ENCODE data around the gene ZEB2. TPM values are rescaled to one million over a fixed set of nuclear protein-coding genes. Genes with fewer than 3 reads are reported as not detected.
A peak's percentile ranks its signal among the peaks of the same experiment; 100 is the strongest.

ZEB2 gene
- total and polyA plus RNA-seq, 10 of the 15 experiments (the other 5 are each of a cell fraction or from before 2014, with no cell fraction given) = 0.14 to 3.2 (median 0.84) TPM

DNA sequence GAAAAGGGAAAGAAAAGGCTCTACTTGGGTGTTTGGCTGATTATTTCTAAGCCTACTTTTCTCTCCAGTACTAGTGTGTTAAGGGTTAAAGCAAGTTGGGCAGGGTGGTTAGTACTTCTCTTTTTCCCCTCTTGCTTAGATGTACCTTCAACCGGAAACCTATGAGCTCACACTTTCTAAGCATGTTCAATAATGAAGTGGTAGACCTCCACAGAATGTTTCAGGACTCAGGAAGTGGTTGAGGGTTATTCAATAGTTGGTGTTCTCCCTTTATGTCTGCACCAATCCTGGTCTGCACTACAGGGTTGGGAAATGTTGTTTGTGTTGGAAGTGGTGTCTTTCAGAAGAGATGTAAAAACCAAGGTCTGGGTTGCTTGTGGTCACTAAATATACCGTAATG is 137.1 kb downstream of the ZEB2 start:
- in situ Hi-C loops (cut with MboI) (no loop called here), intact Hi-C loops (cut with micrococcal nuclease; ENCODE audit: unreplicated experiment) (loop anchor here (2.0 kb wide), 2 partner anchors 24 to 58 kb away; no protein-coding TSS in a partner anchor)
- FAIRE-seq = peak; percentile 80
- Histone ChIP-seq H3K9ac (ENCODE audit: control insufficient read depth, insufficient read depth, low read length) (no peak overlapping the region), H3K4me2 (ENCODE audit: control insufficient read depth, insufficient read depth) (peak overlapping the region; percentile 60), H4K20me1 (ENCODE audit: control insufficient read depth, insufficient read depth) (no peaks in the 10 kb centered on the region), H3K27me3 (replicated peaks in 1 of 2; ENCODE audit: control insufficient read depth in 2 of 2, insufficient read depth in 2 of 2, low read length in 1 of 2) (no peaks in the 10 kb centered on the region; a peak in 1 of 4 replicates), H2AFZ (ENCODE audit: control insufficient read depth, low read depth, low read length) (peak overlapping the region; percentile 61), H3K4me1 (ENCODE audit: control insufficient read depth, insufficient read depth, low read length) (peaks cover 8% of the 10 kb centered on the region; the same call in 1 of the 2 replicates), H3K27ac (ENCODE audit: control insufficient read depth, insufficient read depth) (no peak overlapping the region), H3K79me2 (ENCODE audit: control insufficient read depth, insufficient read depth, low read length) (no peaks in the 10 kb centered on the region), H3K9me3 (replicated peaks; ENCODE audit: control insufficient read depth, insufficient read depth, low read length) (no peaks in the 10 kb centered on the region), H3K4me3 (no peak overlapping the region), H3K36me3 (ENCODE audit: control insufficient read depth in 2 of 2, insufficient read depth in 2 of 2, low read length in 1 of 2) (no peaks in the 10 kb centered on the region)
- WGBS (ENCODE audit: insufficient coverage, insufficient replicate concordance, low lambda C conversion rate, missing lambda C conversion rate) = 0% methylated on average over 2 of the region's 2 CpGs
- POLR2A ChIA-PET = interaction anchor here (1.0 kb wide), 1 partner anchor 141 kb away, joined by 3 read pairs; no protein-coding TSS in a partner anchor
- BruUV-seq (replicated peaks) = no TSS peak
- CTCF ChIA-PET = interaction anchor here (0.5 to 0.9 kb wide), 2 partner anchors 14 to 212 kb away, joined by 3 read pairs; no protein-coding TSS in a partner anchor
- SMC1A ChIA-PET (ENCODE audit: uncharacterized antibody, unreplicated experiment) = interaction anchor here (0.9 to 1.2 kb wide), 4 partner anchors 9 to 25 kb away, joined by 3 to 6 read pairs (median 4); no protein-coding TSS in a partner anchor
- RAD21 ChIA-PET (ENCODE audit: unreplicated experiment) = interaction anchor here (1.0 to 1.5 kb wide), 5 partner anchors 9 to 197 kb away, joined by 3 to 6 read pairs (median 3); no protein-coding TSS in a partner anchor
- peak; percentile 99 for ATAC-seq
- peak; percentile 80 for DNase-seq (ENCODE audit: low read depth, low spot score)
- TF ChIP-seq BHLHE40 (IDR thresholded peaks at IDR 0.05; ENCODE audit: borderline replicate concordance in 1 of 2, low read depth in 2 of 2, low read length in 1 of 2) (peak; percentile 26 to 33; a peak in 2 of 4 replicates), JUNB (IDR thresholded peaks at IDR 0.05) (peak; percentile 58; the same call in 1 of the 2 replicates), CHD2 (IDR thresholded peaks at IDR 0.05; ENCODE audit: borderline replicate concordance, low read depth, low read length) (no peak), MTA2 (IDR thresholded peaks at IDR 0.05; ENCODE audit: low read depth) (peak; percentile 80), GABPA (IDR thresholded peaks at IDR 0.05; ENCODE audit: low read depth) (0 out of 2 replicates have a peak, but pooled peaks have one; percentile 50), ATF7 (IDR thresholded peaks at IDR 0.05; ENCODE audit: low read depth) (peak; percentile 90), IKZF2 (IDR thresholded peaks at IDR 0.05) (peak; percentile 91), CBFB (IDR thresholded peaks at IDR 0.05; ENCODE audit: low read depth) (peak; percentile 91), HDAC6 (IDR thresholded peaks at IDR 0.05; ENCODE audit: unreplicated experiment) (no peak), FOXM1 (IDR thresholded peaks at IDR 0.05; ENCODE audit: low read depth, low read length) (peak; percentile 91; the same call in 1 of the 2 replicates), ETV6 (conservative IDR thresholded peaks at IDR 0.05 in 1 of 2, IDR thresholded peaks at IDR 0.05 in 1 of 2; ENCODE audit: borderline replicate concordance in 1 of 2, low read depth in 1 of 2) (peak in 1 of 2 experiments; percentile 86; a peak in 1 of 4 replicates), TCF12 (IDR thresholded peaks at IDR 0.05; ENCODE audit: low read depth, low read length) (no peak), CREM (IDR thresholded peaks at IDR 0.05; ENCODE audit: low read depth) (peak; percentile 74), BMI1 (IDR thresholded peaks at IDR 0.05; ENCODE audit: borderline replicate concordance) (peak; percentile 44; the same call in 1 of the 2 replicates), TCF7 (IDR thresholded peaks at IDR 0.05; ENCODE audit: borderline replicate concordance) (0 out of 2 replicates have a peak, but pooled peaks have one; percentile 31), PAX5 (IDR thresholded peaks at IDR 0.05; ENCODE audit: borderline replicate concordance, low read depth, low read length) (peak; percentile 33; the same call in 1 of the 2 replicates), NFIC (IDR thresholded peaks at IDR 0.05; ENCODE audit: low read depth, low read length) (peak; percentile 94), IRF4 (IDR thresholded peaks at IDR 0.05; ENCODE audit: low read depth, low read length) (no peak), BACH1 (IDR thresholded peaks at IDR 0.05; ENCODE audit: borderline replicate concordance) (no peak), HDGF (IDR thresholded peaks at IDR 0.05) (no peak), SREBF2 (IDR thresholded peaks at IDR 0.05; ENCODE audit: low read length) (no peak), ZNF274 (IDR thresholded peaks at IDR 0.05; ENCODE audit: insufficient read depth, insufficient read length) (no peak)
- TF ChIP-seq, protein P1, sequence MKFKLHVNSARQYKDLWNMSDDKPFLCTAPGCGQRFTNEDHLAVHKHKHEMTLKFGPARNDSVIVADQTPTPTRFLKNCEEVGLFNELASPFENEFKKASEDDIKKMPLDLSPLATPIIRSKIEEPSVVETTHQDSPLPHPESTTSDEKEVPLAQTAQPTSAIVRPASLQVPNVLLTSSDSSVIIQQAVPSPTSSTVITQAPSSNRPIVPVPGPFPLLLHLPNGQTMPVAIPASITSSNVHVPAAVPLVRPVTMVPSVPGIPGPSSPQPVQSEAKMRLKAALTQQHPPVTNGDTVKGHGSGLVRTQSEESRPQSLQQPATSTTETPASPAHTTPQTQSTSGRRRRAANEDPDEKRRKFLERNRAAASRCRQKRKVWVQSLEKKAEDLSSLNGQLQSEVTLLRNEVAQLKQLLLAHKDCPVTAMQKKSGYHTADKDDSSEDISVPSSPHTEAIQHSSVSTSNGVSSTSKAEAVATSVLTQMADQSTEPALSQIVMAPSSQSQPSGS (IDR thresholded peaks at IDR 0.05; ENCODE audit: low read length) = peak; percentile 93
- TF ChIP-seq, protein P2, sequence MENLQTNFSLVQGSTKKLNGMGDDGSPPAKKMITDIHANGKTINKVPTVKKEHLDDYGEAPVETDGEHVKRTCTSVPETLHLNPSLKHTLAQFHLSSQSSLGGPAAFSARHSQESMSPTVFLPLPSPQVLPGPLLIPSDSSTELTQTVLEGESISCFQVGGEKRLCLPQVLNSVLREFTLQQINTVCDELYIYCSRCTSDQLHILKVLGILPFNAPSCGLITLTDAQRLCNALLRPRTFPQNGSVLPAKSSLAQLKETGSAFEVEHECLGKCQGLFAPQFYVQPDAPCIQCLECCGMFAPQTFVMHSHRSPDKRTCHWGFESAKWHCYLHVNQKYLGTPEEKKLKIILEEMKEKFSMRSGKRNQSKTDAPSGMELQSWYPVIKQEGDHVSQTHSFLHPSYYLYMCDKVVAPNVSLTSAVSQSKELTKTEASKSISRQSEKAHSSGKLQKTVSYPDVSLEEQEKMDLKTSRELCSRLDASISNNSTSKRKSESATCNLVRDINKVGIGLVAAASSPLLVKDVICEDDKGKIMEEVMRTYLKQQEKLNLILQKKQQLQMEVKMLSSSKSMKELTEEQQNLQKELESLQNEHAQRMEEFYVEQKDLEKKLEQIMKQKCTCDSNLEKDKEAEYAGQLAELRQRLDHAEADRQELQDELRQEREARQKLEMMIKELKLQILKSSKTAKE (IDR thresholded peaks at IDR 0.05; ENCODE audit: low read depth, poor library complexity, severe bottlenecking) = peak; percentile 83

Data from GM12878 (cell line).